Motor neuron (in vitro differentiated cells): Measurements from ENCODE around the gene SMLR1. TPM values are rescaled to one million over a fixed set of nuclear protein-coding genes. Genes with fewer than 3 reads are reported as not detected.

Experiments used
- ATAC-seq, 8 experiments: fragments of 200-7000 bp; cut with Tn5 transposase; replicated peaks in 6 of 8; 2 replicates each; pipeline ENCODE4 v1.8.0; 2021; ENCODE audit warnings: mild to moderate bottlenecking in 8 of 8, moderate library complexity in 8 of 8
- H3K27ac ChIP-seq, 2 donors: fragments of 250-450 bp; sonication (Bioruptor Pico); 2 replicates each; pipeline ENCODE4 v1.9.0; 2021; ENCODE audit warnings: antibody characterized with exemption in 2 of 2, mild to moderate bottlenecking in 2 of 2, moderate library complexity in 1 of 2
- H3K4me1 ChIP-seq, 2 donors: fragments of 250-450 bp; sonication (Bioruptor Pico); replicated peaks in 1 of 2; 2 replicates each; pipeline ENCODE4 v1.6.1; 2021; ENCODE audit warnings: antibody characterized with exemption in 2 of 2, mild to moderate bottlenecking in 2 of 2, moderate library complexity in 1 of 2
- H3K4me3 ChIP-seq, 5 donors: fragments of 250-450 bp; sonication (Bioruptor Pico); 2 replicates each; pipeline ENCODE4 v1.9.0; 2021; ENCODE audit warnings: antibody characterized with exemption in 5 of 5, mild to moderate bottlenecking in 5 of 5, moderate library complexity in 4 of 5
- WGBS, 10 experiments: fragments of 450-650 bp; shearing (Covaris generic); methylation state at CpG; one replicate each; pipeline ENCODE4 v1.0.0; 2022; 5-methylcytosine and 5-hydroxymethylcytosine counted together
- in situ Hi-C, 9 experiments: fragments of 400-800 bp; cut with MboI; loops; one replicate each; pipeline ENCODE4 v1.15.0; 2021; ENCODE audit warnings: low sequenced_read_pairs in 9 of 9, low pct_unique_long_range_greater_than_20kb in 2 of 9; ENCODE audit not compliant: unreplicated experiment in 9 of 9
- total RNA-seq, 8 experiments: library from RNA; unstranded; fragments of 300-600 nt; gene quantifications; 2 replicates each; pipeline versions ENCODE4 v1.2.3 to v1.2.4, GENCODE V29; 2022

SMLR1 gene
- total RNA-seq, 8 experiments from 2014 or later: 0.11 to 2.1 (median 0.38) TPM

- ATAC-seq: peak in 4 of 8 experiments; percentile 16 to 68 (median 44)
- peaks cover 17 to 20% of the 10 kb centered on the region in 2 donors for H3K4me1 ChIP-seq
- WGBS, 10 experiments: 17 to 89% (median 75%) methylated on average over 1 of the region's 1 CpG; no CpG with 5 or more reads in 4 of the 10 experiments
- no peak overlapping the region for H3K4me3 ChIP-seq
- H3K27ac ChIP-seq: no peak overlapping the region
- in situ Hi-C loops: loop anchor here in 3 of 9 experiments (25.0 kb wide), 2 partner anchors 471 to 521 kb away; partner anchors contain the start of gene TMEM200A (in 1 of the 3)
Observed at GRCh38 chr6:130833569-130833968, 6.4 kb downstream of the SMLR1 start.

GRCh38 chr6:130834482-130835251 lies 7.5 kb downstream of the SMLR1 start:
- WGBS, 10 experiments: 67 to 100% (median 95%) methylated on average over 1 to 5 of the region's 5 CpGs
- Histone ChIP-seq H3K27ac (no peak overlapping the region), H3K4me3 (no peak overlapping the region), H3K4me1 (peaks cover 17 to 20% of the 10 kb centered on the region in 2 donors)
- no peak for ATAC-seq
- in situ Hi-C loops: loop anchor here in 3 of 9 experiments (25.0 kb wide), 2 partner anchors 472 to 522 kb away; partner anchors contain the start of gene TMEM200A (in 1 of the 3)

- H3K4me3 ChIP-seq: no peak overlapping the region
- ATAC-seq: peak in 5 of 8 experiments; percentile 2 to 95 (median 86)
- H3K4me1 ChIP-seq: peaks cover 17 to 18% of the 10 kb centered on the region in 2 donors
- in situ Hi-C loops: loop anchor here in 3 of 9 experiments (25.0 kb wide), 2 partner anchors 474 to 524 kb away; partner anchors contain the start of gene TMEM200A (in 1 of the 3)
- 0 to 100% (median 83%) methylated on average over 1 to 3 of the region's 3 CpGs for WGBS, 10 experiments
- H3K27ac ChIP-seq: no peak overlapping the region
Observed at GRCh38 chr6:130836055-130836640, 8.9 kb downstream of the SMLR1 start.

- peaks cover 11 to 13% of the 10 kb centered on the region in 2 donors for H3K4me1 ChIP-seq
- H3K4me3 ChIP-seq: no peak overlapping the region
- in situ Hi-C loops: loop anchor here in 3 of 9 experiments (25.0 kb wide), 2 partner anchors 475 to 525 kb away; partner anchors contain the start of gene TMEM200A (in 1 of the 3)
- H3K27ac ChIP-seq: no peak overlapping the region
- ATAC-seq: no peak
Observed at GRCh38 chr6:130837067-130837466, 9.9 kb downstream of the SMLR1 start.

- Histone ChIP-seq H3K27ac (no peak overlapping the region), H3K4me3 (no peak overlapping the region), H3K4me1 (peaks cover 3 to 10% of the 10 kb centered on the region in 2 donors)
- WGBS, 10 experiments: 53 to 100% (median 94%) methylated on average over 1 to 6 of the region's 6 CpGs
- ATAC-seq: no peak
- in situ Hi-C loops: loop anchor here in 3 of 9 experiments (25.0 kb wide), 2 partner anchors 476 to 526 kb away; partner anchors contain the start of gene TMEM200A (in 1 of the 3)
Observed at GRCh38 chr6:130838250-130838860, 11.1 kb downstream of the SMLR1 start.

- no peak overlapping the region for H3K27ac ChIP-seq
- H3K4me3 ChIP-seq: no peak overlapping the region
- peaks cover 3 to 9% of the 10 kb centered on the region in 2 donors for H3K4me1 ChIP-seq
- WGBS, 10 experiments: 20 to 100% (median 90%) methylated on average over 2 to 5 of the region's 5 CpGs; no CpG with 5 or more reads in 1 of the 10 experiments
- in situ Hi-C loops: loop anchor here in 3 of 9 experiments (25.0 kb wide), 2 partner anchors 477 to 527 kb away; partner anchors contain the start of gene TMEM200A (in 1 of the 3)
- no peak for ATAC-seq
Observed at GRCh38 chr6:130838951-130839350, 11.7 kb downstream of the SMLR1 start.

- Histone ChIP-seq H3K27ac (no peak overlapping the region), H3K4me3 (no peak overlapping the region), H3K4me1 (peaks cover 3 to 9% of the 10 kb centered on the region in 2 donors)
- WGBS, 10 experiments: 80 to 100% (median 96%) methylated on average over 1 to 2 of the region's 2 CpGs; no CpG with 5 or more reads in 2 of the 10 experiments
- ATAC-seq: no peak
- in situ Hi-C loops: loop anchor here in 3 of 9 experiments (25.0 kb wide), 2 partner anchors 477 to 527 kb away; partner anchors contain the start of gene TMEM200A (in 1 of the 3)
Observed at GRCh38 chr6:130839379-130839778, 12.2 kb downstream of the SMLR1 start.

GRCh38 chr6:130840050-130840449 lies 12.8 kb downstream of the SMLR1 start:
- Histone ChIP-seq H3K4me3 (no peak overlapping the region), H3K27ac (no peak overlapping the region), H3K4me1 (peaks cover 3 to 9% of the 10 kb centered on the region in 2 donors)
- ATAC-seq: no peak
- in situ Hi-C loops: loop anchor here in 4 of 9 experiments (10.0 to 25.0 kb wide), 3 partner anchors 478 to 528 kb away; partner anchors contain the start of gene TMEM200A (in 1 of the 4)
- WGBS, 10 experiments: 60 to 100% (median 94%) methylated on average over 1 to 2 of the region's 2 CpGs

- Histone ChIP-seq H3K4me3 (no peak overlapping the region), H3K4me1 (peaks cover under 1 to 7% of the 10 kb centered on the region in 2 donors), H3K27ac (no peak overlapping the region)
- WGBS, 10 experiments: 45 to 82% (median 68%) methylated on average over 3 to 4 of the region's 4 CpGs; no CpG with 5 or more reads in 2 of the 10 experiments
- in situ Hi-C loops: loop anchor here in 4 of 9 experiments (10.0 to 25.0 kb wide), 3 partner anchors 479 to 529 kb away; partner anchors contain the start of gene TMEM200A (in 1 of the 4)
- no peak for ATAC-seq
Observed at GRCh38 chr6:130841128-130841728, 14.0 kb downstream of the SMLR1 start.

- H3K4me3 ChIP-seq: no peak overlapping the region
- ATAC-seq: peak; percentile 35 to 92 (median 80)
Observed at GRCh38 chr6:130843575-130844320, 16.5 kb downstream of the SMLR1 start.

GRCh38 chr6:130846501-130846900 lies 19.3 kb downstream of the SMLR1 start:
- Histone ChIP-seq H3K4me3 (no peak overlapping the region), H3K27ac (no peak overlapping the region), H3K4me1 (peaks cover 9% of the 10 kb centered on the region in 2 donors)
- ATAC-seq: no peak
- in situ Hi-C loops: loop anchor here in 4 of 9 experiments (10.0 to 25.0 kb wide), 3 partner anchors 484 to 534 kb away; partner anchors contain the start of gene TMEM200A (in 1 of the 4)
- WGBS, 10 experiments: 29 to 100% (median 96%) methylated on average over 1 of the region's 1 CpG; no CpG with 5 or more reads in 2 of the 10 experiments

More at GRCh38 chr6:130843575-130844320, 16.5 kb downstream of the SMLR1 start:
- no peak overlapping the region for H3K27ac ChIP-seq
- H3K4me1 ChIP-seq: no peaks in the 10 kb centered on the region
- 57 to 100% (median 88%) methylated on average over 1 to 3 of the region's 3 CpGs; no CpG with 5 or more reads in 2 of the 10 experiments for WGBS, 10 experiments
- in situ Hi-C loops: loop anchor here in 4 of 9 experiments (10.0 to 25.0 kb wide), 3 partner anchors 481 to 531 kb away; partner anchors contain the start of gene TMEM200A (in 1 of the 4)
